Smooth muscle cell (in vitro differentiated cells): Measurements from ENCODE around the gene ZNF579. TPM values are rescaled to one million over a fixed set of nuclear protein-coding genes. Genes with fewer than 3 reads are reported as not detected.
A peak's percentile ranks its signal among the peaks of the same experiment; 100 is the strongest.
"Not testable (repeated sequence)": the region's sequence is repeated elsewhere in the genome, so short reads cannot be mapped to it uniquely, and the experiment has no call there.

ENCODE experiments used
- DNase-seq: peaks from one replicate; lab custom pipeline; 2025; ENCODE audit not compliant: unreplicated experiment; lab: John Stamatoyannopoulos, UW
- H2AFZ ChIP-seq: fragments of 200-600 bp; sonication (generic); 2 replicates; pipeline ENCODE4 v1.6.0; 2016; ENCODE audit warnings: antibody characterized with exemption, low read depth, mild to moderate bottlenecking
- H3F3A ChIP-seq: fragments of 200-600 bp; sonication (generic); 2 replicates; pipeline ENCODE4 v1.6.0; 2017; ENCODE audit warnings: antibody characterized with exemption, low read depth
- H3K27ac ChIP-seq: fragments of 200-600 bp; sonication (generic); 2 replicates; pipeline ENCODE4 v1.5.1; 2016; ENCODE audit warnings: low read depth, mild to moderate bottlenecking
- H3K27me3 ChIP-seq: fragments of 200-600 bp; sonication (generic); 2 replicates; pipeline ENCODE4 v1.6.1; 2016; ENCODE audit warnings: low read depth, mild to moderate bottlenecking
- H3K36me3 ChIP-seq: fragments of 200-600 bp; sonication (generic); 2 replicates; pipeline ENCODE4 v1.5.1; 2016; ENCODE audit warnings: low read depth
- H3K4me1 ChIP-seq: fragments of 200-600 bp; sonication (generic); 2 replicates; pipeline ENCODE4 v1.5.1; 2016; ENCODE audit warnings: low read depth
- H3K4me2 ChIP-seq: fragments of 200-600 bp; sonication (generic); 2 replicates; pipeline ENCODE4 v1.6.0; 2016; ENCODE audit warnings: mild to moderate bottlenecking
- H3K4me3 ChIP-seq: fragments of 200-600 bp; sonication (generic); 2 replicates; pipeline ENCODE4 v1.5.1; 2016; ENCODE audit warnings: mild to moderate bottlenecking
- H3K79me2 ChIP-seq: fragments of 200-600 bp; sonication (generic); 2 replicates; pipeline ENCODE4 v1.6.0; 2016; ENCODE audit warnings: low read depth, mild to moderate bottlenecking
- H3K9ac ChIP-seq: fragments of 200-600 bp; sonication (generic); 2 replicates; pipeline ENCODE4 v1.6.0; 2016; ENCODE audit warnings: low read depth
- H3K9me3 ChIP-seq: fragments of 200-600 bp; sonication (generic); replicated peaks from 2 replicates; pipeline ENCODE4 v1.5.1; 2016; ENCODE audit warnings: low read depth
- H4K20me1 ChIP-seq: fragments of 200-600 bp; sonication (generic); 2 replicates; pipeline ENCODE4 v1.6.0; 2016; ENCODE audit warnings: low read depth
- CTCF ChIP-seq: fragments of 200-600 bp; sonication (generic); IDR thresholded peaks from 2 replicates; pipeline ENCODE4 v1.5.1; 2017; ENCODE audit warnings: borderline replicate concordance, mild to moderate bottlenecking, antibody characterized with exemption; ENCODE audit not compliant: insufficient read depth, poor library complexity, severe bottlenecking
- WGBS: methylation state at CpG from one replicate; pipeline ENCODE4 v1.1.7; 2016; ENCODE audit warnings: low lambda C conversion rate; 5-methylcytosine and 5-hydroxymethylcytosine counted together
- polyA plus RNA-seq: library from polyadenylated mRNA; unstranded; fragments of >200 nt; fragmentation: Nextera tagmentation; extraction: Ambion mirVana; gene quantifications from 2 replicates; pipeline ENCODE4 v1.2.1, GENCODE V29; 2016
- total RNA-seq: library from RNA; depleted of rRNA; stranded (reverse); fragments of >200 nt; gene quantifications from 2 replicates; pipeline ENCODE4 v1.2.3, GENCODE V29; 2014

Gene ZNF579
- total and polyA plus RNA-seq, 2 experiments from 2014 or later: 4.2 to 15.1 TPM

GRCh38 chr19:55584871-55585270 lies 4.2 kb upstream of the ZNF579 start:
- no peaks in the 10 kb centered on the region for H4K20me1 ChIP-seq
- H3K27me3 ChIP-seq: no peaks in the 10 kb centered on the region
- DNase-seq: no peak
- no peak overlapping the region for H3K9ac ChIP-seq
- no peaks in the 10 kb centered on the region for H3K36me3 ChIP-seq
- peak overlapping the region; percentile 93 for H2AFZ ChIP-seq
- H3K79me2 ChIP-seq: peaks cover 6% of the 10 kb centered on the region
- peak overlapping the region; percentile 82 for H3K27ac ChIP-seq
- H3K4me3 ChIP-seq: no peak overlapping the region
- TF ChIP-seq CTCF: no peak
- H3K9me3 ChIP-seq: no peaks in the 10 kb centered on the region
- peaks cover 9% of the 10 kb centered on the region for H3K4me1 ChIP-seq
- H3K4me2 ChIP-seq: peak overlapping the region; percentile 89
- peaks cover 5% of the 10 kb centered on the region for H3F3A ChIP-seq
- 87% methylated on average over 11 of the region's 11 CpGs for WGBS

GRCh38 chr19:55583897-55584296 lies 3.2 kb upstream of the ZNF579 start:
- H3K4me1 ChIP-seq, H3F3A ChIP-seq, H3K4me3 ChIP-seq, H3K27me3 ChIP-seq, H3K4me2 ChIP-seq, DNase-seq, H4K20me1 ChIP-seq, H3K27ac ChIP-seq, H3K9ac ChIP-seq, H3K36me3 ChIP-seq, H2AFZ ChIP-seq, H3K9me3 ChIP-seq: not testable (repeated sequence)
- WGBS: 85% methylated on average over 8 of the region's 8 CpGs
- H3K79me2 ChIP-seq: peaks cover 13% of the 10 kb centered on the region

- 89% methylated on average over 4 of the region's 4 CpGs for WGBS
- H2AFZ ChIP-seq, H3K4me1 ChIP-seq, H3K27ac ChIP-seq, DNase-seq, H4K20me1 ChIP-seq, H3K27me3 ChIP-seq, H3K36me3 ChIP-seq, H3K9me3 ChIP-seq, H3K4me2 ChIP-seq, H3K4me3 ChIP-seq, H3K9ac ChIP-seq, H3F3A ChIP-seq: not testable (repeated sequence)
- peaks cover 13% of the 10 kb centered on the region for H3K79me2 ChIP-seq
Measured at GRCh38 chr19:55582284-55582683, 1.6 kb upstream of the ZNF579 start.

GRCh38 chr19:55581823-55582223 lies 1.2 kb upstream of the ZNF579 start:
- H3F3A ChIP-seq: peaks cover 5% of the 10 kb centered on the region
- no peak for DNase-seq
- no peak overlapping the region for H2AFZ ChIP-seq
- peak overlapping the region; percentile 96 for H3K4me3 ChIP-seq
- peaks cover 13% of the 10 kb centered on the region for H3K79me2 ChIP-seq
- no peaks in the 10 kb centered on the region for H3K36me3 ChIP-seq
- H3K27me3 ChIP-seq: no peaks in the 10 kb centered on the region
- H4K20me1 ChIP-seq: no peaks in the 10 kb centered on the region
- H3K4me2 ChIP-seq: no peak overlapping the region
- TF ChIP-seq CTCF: no peak
- H3K4me1 ChIP-seq: peaks cover 9% of the 10 kb centered on the region
- H3K27ac ChIP-seq: no peak overlapping the region
- H3K9me3 ChIP-seq: no peaks in the 10 kb centered on the region
- WGBS: 58% methylated on average over 6 of the region's 6 CpGs
- H3K9ac ChIP-seq: no peak overlapping the region

- no peaks in the 10 kb centered on the region for H3K36me3 ChIP-seq
- H3K4me2 ChIP-seq: peak overlapping the region; percentile 92
- no peaks in the 10 kb centered on the region for H4K20me1 ChIP-seq
- peaks cover 13% of the 10 kb centered on the region for H3K79me2 ChIP-seq
- no peaks in the 10 kb centered on the region for H3K9me3 ChIP-seq
- H3K27me3 ChIP-seq: no peaks in the 10 kb centered on the region
- no peak for DNase-seq
- peak overlapping the region; percentile 96 for H3K4me3 ChIP-seq
- no peak overlapping the region for H3K9ac ChIP-seq
- WGBS: 44% methylated on average over 12 of the region's 12 CpGs
- TF ChIP-seq CTCF: no peak
- H3F3A ChIP-seq: peaks cover 5% of the 10 kb centered on the region
- peak overlapping the region; percentile 68 for H3K27ac ChIP-seq
- peaks cover 7% of the 10 kb centered on the region for H3K4me1 ChIP-seq
- H2AFZ ChIP-seq: peak overlapping the region; percentile 80
Measured at GRCh38 chr19:55581145-55581822, 636 bp upstream of the ZNF579 start.
